Esophagus squamous epithelium (tissue), 5 donors: ENCODE results near the gene GAL3ST2. TPM values are rescaled to one million over a fixed set of nuclear protein-coding genes. Genes with fewer than 3 reads are reported as not detected.

Experiments used
- DNase-seq: peaks from one replicate; lab custom pipeline; 2025; lab: John Stamatoyannopoulos, UW
- H3K27ac ChIP-seq, 4 donors: fragments of 200-600 bp; sonication (generic); one replicate each; pipeline ENCODE4 v1.5.1; 2016 to 2019; ENCODE audit warnings: mild to moderate bottlenecking in 1 of 4
- H3K27me3 ChIP-seq, 4 donors: fragments of 200-600 bp; sonication (generic); 1 replicate in 3 of 4; 2 replicates in 1 of 4; pipeline versions ENCODE4 v1.5.1 to v1.6.0; 2017 to 2021; ENCODE audit warnings: antibody characterized with exemption in 1 of 4
- H3K36me3 ChIP-seq, 3 donors: fragments of 200-600 bp; sonication (generic); one replicate each; pipeline ENCODE4 v1.5.1; 2016 to 2019
- H3K4me1 ChIP-seq, 3 donors: fragments of 200-600 bp; sonication (generic); one replicate each; pipeline ENCODE4 v1.5.1; 2017 to 2019
- H3K4me3 ChIP-seq, 4 donors: fragments of 200-600 bp; sonication (generic); 1 replicate in 3 of 4; 2 replicates in 1 of 4; pipeline ENCODE4 v1.5.1; 2016 to 2019; ENCODE audit warnings: mild to moderate bottlenecking in 2 of 4, moderate library complexity in 1 of 4
- H3K9me3 ChIP-seq, 3 donors: fragments of 200-600 bp; sonication (generic); one replicate each; pipeline ENCODE4 v1.5.1; 2016 to 2019
- POLR2A ChIP-seq, 4 donors: fragments of 450-650 bp; IDR thresholded peaks; one replicate each; pipeline ENCODE4 v1.6.1; 2017; ENCODE audit warnings: antibody characterized with exemption in 4 of 4, mild to moderate bottlenecking in 4 of 4, moderate library complexity in 3 of 4
- WGBS, 2 donors: methylation state at CpG; one replicate each; pipeline ENCODE4 v1.1.5; 2018; 5-methylcytosine and 5-hydroxymethylcytosine counted together
- intact Hi-C: fragments of 100-400 bp; cut with DNase I; formaldehyde crosslinking; loops from one replicate; pipeline ENCODE4 v1.15.0; 2022
- total RNA-seq, 4 donors: library from RNA; depleted of rRNA; stranded (reverse); fragments of >200 nt; gene quantifications; one replicate each; pipeline ENCODE4 v1.1.0, GENCODE V29; 2016
- TF ChIP-seq, protein P1 (sequence below), 6 experiments: fragments of 450-650 bp in 4 of 6; fragments of 200-600 bp in 2 of 6; sonication (generic) in 2 of 6; IDR thresholded peaks; one replicate each; pipeline ENCODE4 v1.5.1; 2016 to 2019; ENCODE audit warnings: antibody characterized with exemption in 6 of 6, mild to moderate bottlenecking in 4 of 6, moderate library complexity in 4 of 6
- donor health status: DM: yes; HTN: yes; CAD: no.

GAL3ST2 gene
- total RNA-seq, 4 donors from 2014 or later, result 0.38 TPM; not detected in 3

GRCh38 chr2:241842620-241843211 is 66.1 kb downstream of the GAL3ST2 start:
- H3K4me1 ChIP-seq, result peaks cover 6 to 30% (median 14%) of the 10 kb centered on the region in 3 donors
- no peak for DNase-seq
- TF ChIP-seq, protein P1, sequence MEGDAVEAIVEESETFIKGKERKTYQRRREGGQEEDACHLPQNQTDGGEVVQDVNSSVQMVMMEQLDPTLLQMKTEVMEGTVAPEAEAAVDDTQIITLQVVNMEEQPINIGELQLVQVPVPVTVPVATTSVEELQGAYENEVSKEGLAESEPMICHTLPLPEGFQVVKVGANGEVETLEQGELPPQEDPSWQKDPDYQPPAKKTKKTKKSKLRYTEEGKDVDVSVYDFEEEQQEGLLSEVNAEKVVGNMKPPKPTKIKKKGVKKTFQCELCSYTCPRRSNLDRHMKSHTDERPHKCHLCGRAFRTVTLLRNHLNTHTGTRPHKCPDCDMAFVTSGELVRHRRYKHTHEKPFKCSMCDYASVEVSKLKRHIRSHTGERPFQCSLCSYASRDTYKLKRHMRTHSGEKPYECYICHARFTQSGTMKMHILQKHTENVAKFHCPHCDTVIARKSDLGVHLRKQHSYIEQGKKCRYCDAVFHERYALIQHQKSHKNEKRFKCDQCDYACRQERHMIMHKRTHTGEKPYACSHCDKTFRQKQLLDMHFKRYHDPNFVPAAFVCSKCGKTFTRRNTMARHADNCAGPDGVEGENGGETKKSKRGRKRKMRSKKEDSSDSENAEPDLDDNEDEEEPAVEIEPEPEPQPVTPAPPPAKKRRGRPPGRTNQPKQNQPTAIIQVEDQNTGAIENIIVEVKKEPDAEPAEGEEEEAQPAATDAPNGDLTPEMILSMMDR (IDR thresholded peaks at IDR 0.05), result no peak
- peak in 1 of 4 donors; percentile 10 for TF ChIP-seq POLR2A (IDR thresholded peaks at IDR 0.05)
- H3K9me3 ChIP-seq, result no peaks in the 10 kb centered on the region
- 48 to 62% methylated on average over 18 to 20 of the region's 29 CpGs for WGBS, 2 donors
- peak overlapping the region in 3 of 4 donors; percentile 27 to 64 (median 47) for H3K4me3 ChIP-seq
- H3K27ac ChIP-seq, result peak overlapping the region in 3 of 4 donors; percentile 31 to 87 (median 79)
- intact Hi-C loops, result no loop called here
- no peaks in the 10 kb centered on the region for H3K36me3 ChIP-seq
- peaks cover 0 to 17% (median 0%) of the 10 kb centered on the region in 4 donors for H3K27me3 ChIP-seq

- Histone ChIP-seq H3K4me3 (peak overlapping the region; percentile 18 to 64 (median 37)), H3K9me3 (no peaks in the 10 kb centered on the region), H3K27ac (peak overlapping the region; percentile 31 to 87 (median 67)), H3K27me3 (peaks cover 0 to 13% (median 0%) of the 10 kb centered on the region in 4 donors), H3K36me3 (no peaks in the 10 kb centered on the region), H3K4me1 (peaks cover 6 to 30% (median 14%) of the 10 kb centered on the region in 3 donors)
- TF ChIP-seq, protein P1 (IDR thresholded peaks at IDR 0.05), result no peak
- TF ChIP-seq POLR2A (IDR thresholded peaks at IDR 0.05), result no peak
- no peak for DNase-seq
- WGBS, 2 donors, result 59 to 69% methylated on average over 5 to 7 of the region's 52 CpGs
- intact Hi-C loops, result no loop called here
Observed at GRCh38 chr2:241843321-241844065, 66.9 kb downstream of the GAL3ST2 start.

DNA sequence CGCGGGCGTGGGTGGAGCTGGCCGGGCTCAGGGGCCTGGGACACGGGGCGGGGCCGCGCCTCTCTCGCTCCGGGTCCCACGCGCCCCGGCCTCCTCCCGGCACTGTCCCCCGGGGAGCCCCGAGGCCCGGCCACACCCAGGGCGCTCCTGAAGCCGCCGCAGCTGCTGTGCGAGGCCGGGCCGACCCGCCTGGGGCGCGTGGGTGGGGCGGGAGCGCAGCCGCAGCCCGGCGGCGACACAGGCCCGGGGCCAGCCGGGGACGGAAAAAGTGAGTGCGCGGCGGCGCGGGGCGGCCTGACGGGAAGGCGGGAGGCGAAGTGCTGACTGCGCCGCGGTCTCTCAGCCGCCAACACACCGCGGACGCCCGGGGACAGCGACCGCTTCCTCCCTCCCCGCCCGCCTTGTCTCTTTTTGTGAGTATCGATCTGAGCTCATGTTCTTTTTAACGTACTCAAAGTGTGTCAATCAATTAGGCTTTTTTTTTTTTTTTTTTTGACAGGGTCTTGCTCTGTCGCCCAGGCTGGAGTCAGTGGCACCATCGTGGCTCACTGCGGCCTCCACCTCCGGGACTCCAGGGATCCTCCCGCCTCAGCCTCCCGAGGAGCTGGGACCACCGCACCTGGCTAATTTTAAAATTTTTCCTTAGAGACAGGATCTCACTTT is 67.6 kb downstream of the GAL3ST2 start:
- peak overlapping the region; percentile 38 to 87 (median 67) for H3K27ac ChIP-seq
- H3K27me3 ChIP-seq, result peaks cover 0 to 13% (median 0%) of the 10 kb centered on the region in 4 donors
- H3K36me3 ChIP-seq, result no peaks in the 10 kb centered on the region
- H3K4me1 ChIP-seq, result peaks cover 6 to 30% (median 14%) of the 10 kb centered on the region in 3 donors
- DNase-seq, result no peak
- H3K9me3 ChIP-seq, result no peaks in the 10 kb centered on the region
- 0 to 14% methylated on average over 15 of the region's 65 CpGs for whole genome bisulfite sequencing, 2 donors
- H3K4me3 ChIP-seq, result peak overlapping the region; percentile 18 to 64 (median 37)
- no peak for TF ChIP-seq POLR2A (IDR thresholded peaks at IDR 0.05)
- TF ChIP-seq, protein P1 (IDR thresholded peaks at IDR 0.05), result peak in 3 of 6 experiments; percentile 15 to 38 (median 28)
- intact Hi-C loops, result no loop called here

GRCh38 chr2:241844831-241845578 is 68.4 kb downstream of the GAL3ST2 start:
- Histone ChIP-seq H3K9me3 (no peaks in the 10 kb centered on the region), H3K27ac (peak overlapping the region in 1 of 4 donors; percentile 79), H3K4me1 (peaks cover 6 to 30% (median 14%) of the 10 kb centered on the region in 3 donors), H3K4me3 (peak overlapping the region in 3 of 4 donors; percentile 27 to 64 (median 47)), H3K36me3 (no peaks in the 10 kb centered on the region), H3K27me3 (peaks cover 0 to 13% (median 0%) of the 10 kb centered on the region in 4 donors)
- no peak for DNase-seq
- TF ChIP-seq, protein P1 (IDR thresholded peaks at IDR 0.05), result no peak
- TF ChIP-seq POLR2A (IDR thresholded peaks at IDR 0.05), result no peak
- 70 to 84% methylated on average over 23 to 29 of the region's 37 CpGs for WGBS, 2 donors
- intact Hi-C loops, result no loop called here
